Skeletal muscle cell (primary cell): ENCODE measurements around the gene DNLZ.
A peak's percentile ranks its signal among the peaks of the same experiment; 100 is the strongest.
"Not testable (repeated sequence)": the region's sequence is repeated elsewhere in the genome, so short reads cannot be mapped to it uniquely, and the experiment has no call there.

ENCODE experiments used
- DNase-seq: peaks from one replicate; pipeline ENCODE4 v3.0.0-alpha.2; 2010; ENCODE audit warnings: low read depth
- H3K4me3 ChIP-seq: 2 replicates; pipeline ENCODE4 v1.5.1; 2011; ENCODE audit warnings: low read depth, mild to moderate bottlenecking, control low read depth, low read length, moderate library complexity

Gene DNLZ

DNA sequence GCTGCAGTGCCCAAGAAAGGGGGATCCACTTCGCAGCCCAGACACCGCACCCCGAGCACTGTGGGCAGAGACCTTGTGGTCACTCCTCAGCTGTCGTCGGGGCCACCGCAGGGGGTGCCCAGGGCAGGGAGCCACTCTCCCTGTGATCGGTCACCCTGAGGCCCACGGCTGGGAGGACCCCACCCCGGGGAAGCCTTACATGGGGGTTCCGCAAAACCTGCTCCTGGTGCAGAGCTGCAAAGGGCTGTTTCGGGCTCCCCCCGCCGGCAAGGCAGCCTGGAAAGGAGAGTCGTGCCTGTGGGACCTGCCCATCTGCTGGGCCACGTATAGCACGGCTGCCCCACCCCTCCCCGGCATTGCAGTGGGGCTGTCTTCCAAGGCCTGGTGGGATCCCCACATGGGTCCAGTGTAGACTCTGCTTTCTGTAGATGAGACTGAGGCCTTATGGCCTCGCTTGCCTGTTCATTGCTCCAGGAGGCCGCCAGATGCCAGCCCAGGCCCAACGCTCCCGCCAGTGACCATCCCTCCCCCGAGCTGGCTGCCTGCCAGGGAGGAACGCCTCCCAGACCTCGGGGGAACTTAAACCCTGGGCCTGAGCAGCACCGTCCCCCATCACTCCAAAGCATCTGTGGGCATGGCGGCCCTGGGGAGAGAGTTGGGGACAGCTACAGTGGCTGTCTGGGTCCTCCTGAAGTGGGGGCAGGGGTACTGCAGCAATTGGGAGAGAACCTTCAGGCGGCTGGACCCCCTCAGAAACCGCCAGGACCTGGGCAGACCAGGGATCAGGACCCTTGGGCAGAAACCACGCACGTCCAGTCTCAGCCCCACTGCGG is 1.6 kb upstream of the DNLZ start:
- H3K4me3 ChIP-seq, result no peak overlapping the region
- no peak for DNase-seq

DNA sequence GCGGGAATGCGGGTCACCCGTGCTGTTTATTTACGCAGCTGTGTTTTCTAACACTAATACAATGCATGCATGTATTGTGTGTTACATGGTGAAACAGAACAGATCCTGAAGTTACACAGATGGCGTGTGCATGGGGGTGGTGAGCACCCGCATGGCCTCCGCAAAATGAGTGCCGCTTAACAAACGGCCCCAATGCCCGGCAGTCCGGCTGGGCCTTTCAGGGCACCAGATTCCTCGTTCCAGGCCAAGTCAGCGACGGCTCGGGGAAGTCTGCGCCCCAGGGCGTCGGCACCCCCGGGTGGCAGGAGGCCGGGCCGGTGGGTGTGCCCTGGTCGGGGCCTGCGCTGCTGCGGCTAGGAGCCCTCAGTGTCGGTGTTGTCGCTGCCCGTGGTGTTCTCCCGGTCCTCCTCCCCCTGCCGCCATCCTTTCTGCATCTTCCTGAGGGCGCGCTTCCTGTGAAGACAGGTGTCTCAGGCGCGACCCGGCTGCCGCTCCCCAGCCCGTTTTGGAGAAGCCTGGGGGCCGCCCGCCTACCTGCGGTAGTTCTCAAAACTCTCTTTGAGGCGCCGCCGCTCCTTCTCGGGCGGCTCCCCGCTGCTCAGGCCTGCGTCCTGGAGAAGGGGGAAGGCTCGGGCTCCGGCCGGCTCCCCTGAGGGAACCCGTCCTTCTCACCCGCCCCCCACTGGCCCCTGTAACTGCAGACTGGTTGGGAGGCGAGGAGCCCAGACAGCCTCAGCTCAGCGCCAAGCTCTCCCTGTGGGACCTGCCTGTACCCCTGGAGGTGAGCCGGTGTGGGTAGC is 605 bp upstream of the DNLZ start:
- peak overlapping the region; percentile 12 for H3K4me3 ChIP-seq
- no peak for DNase-seq

DNA sequence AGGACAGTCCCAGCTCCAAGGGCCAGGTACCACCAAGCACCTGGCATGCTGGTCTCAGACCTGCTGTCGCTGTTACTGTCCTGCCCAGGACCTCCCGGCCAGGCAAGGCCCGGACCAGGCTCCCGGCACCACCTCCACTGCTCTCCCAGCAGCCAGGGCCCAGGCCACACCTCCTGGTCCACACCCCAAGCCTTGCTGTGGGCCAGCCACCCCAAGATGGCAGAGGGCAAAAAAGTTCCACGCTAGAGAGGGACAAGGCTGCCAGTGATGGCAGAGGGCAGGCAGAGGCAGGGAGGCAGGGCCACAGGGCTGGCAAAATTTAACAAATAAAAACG is 1.1 kb downstream of the DNLZ start:
- DNase-seq, result no peak
- H3K4me3 ChIP-seq, result peak overlapping the region; percentile 25

DNA sequence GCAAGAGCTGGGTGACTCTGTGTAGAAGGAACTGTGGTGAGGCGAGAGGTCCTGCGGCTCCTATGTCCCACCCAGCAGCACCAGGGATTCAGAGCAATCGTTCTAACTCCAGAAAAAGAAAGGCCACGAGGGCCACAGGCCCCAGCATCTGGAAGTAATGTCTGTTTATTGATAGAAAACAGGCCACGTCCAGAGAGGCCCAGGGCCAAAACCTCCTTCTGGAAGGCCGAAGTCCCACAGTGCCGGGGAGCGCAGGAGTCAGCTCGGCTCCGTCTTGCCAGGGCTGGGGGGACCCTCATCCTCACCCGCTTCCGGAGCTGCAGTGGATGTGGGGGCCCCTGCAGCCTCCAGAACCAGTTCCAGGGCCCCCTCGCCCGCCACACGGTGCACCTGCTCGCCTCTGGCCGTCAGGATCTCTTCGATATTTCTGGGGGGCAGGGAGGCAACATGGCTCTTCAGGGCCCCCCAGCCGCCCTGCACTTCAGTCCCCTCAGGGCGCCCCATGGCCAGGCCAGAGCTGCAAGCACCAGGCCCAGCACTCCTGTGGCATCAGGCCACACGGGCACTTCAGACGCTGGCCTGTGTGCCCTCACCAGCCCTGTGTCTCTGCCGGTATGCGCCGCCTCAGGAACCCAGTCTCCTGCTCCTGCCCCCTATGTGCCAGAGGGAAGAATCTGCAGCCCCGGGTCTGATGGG is 1.6 kb downstream of the DNLZ start:
- no peak for DNase-seq
- no peak overlapping the region for H3K4me3 ChIP-seq

DNA sequence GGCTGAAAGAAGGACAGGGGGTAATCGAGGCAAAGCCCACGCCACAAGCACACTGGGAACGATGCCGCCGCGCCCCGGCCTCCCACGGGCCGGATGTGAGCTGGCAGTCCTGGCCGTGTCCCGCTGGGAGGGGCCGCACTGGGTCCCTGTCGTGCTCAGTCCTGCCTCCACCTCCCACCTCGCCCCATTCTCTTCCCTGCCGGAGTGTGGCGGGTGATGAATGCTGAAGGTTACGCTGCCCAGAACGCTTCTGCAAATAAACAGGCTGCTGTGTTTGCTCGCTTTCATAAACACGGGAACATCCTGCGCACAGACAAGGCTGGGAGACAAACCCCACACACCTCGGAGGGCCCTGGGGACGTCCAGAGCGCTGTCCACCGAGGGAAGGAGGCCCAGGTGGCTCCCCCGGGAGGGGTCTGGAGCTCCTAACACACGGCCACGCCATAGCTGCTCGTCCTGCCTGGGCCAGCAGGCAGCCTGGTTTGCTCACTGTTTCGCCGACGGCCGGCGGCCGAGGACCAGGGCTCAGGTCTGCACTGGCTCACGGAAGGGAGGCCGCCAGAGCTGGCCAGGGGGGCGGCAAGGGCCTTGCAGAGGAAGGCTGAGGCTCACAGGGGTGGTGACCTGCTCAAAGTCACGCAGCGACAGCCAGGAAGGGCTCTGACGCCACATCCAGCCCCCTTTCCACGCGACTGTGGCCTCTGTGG is 2.3 kb downstream of the DNLZ start:
- DNase-seq, result no peak
- H3K4me3 ChIP-seq, result no peak overlapping the region

DNA sequence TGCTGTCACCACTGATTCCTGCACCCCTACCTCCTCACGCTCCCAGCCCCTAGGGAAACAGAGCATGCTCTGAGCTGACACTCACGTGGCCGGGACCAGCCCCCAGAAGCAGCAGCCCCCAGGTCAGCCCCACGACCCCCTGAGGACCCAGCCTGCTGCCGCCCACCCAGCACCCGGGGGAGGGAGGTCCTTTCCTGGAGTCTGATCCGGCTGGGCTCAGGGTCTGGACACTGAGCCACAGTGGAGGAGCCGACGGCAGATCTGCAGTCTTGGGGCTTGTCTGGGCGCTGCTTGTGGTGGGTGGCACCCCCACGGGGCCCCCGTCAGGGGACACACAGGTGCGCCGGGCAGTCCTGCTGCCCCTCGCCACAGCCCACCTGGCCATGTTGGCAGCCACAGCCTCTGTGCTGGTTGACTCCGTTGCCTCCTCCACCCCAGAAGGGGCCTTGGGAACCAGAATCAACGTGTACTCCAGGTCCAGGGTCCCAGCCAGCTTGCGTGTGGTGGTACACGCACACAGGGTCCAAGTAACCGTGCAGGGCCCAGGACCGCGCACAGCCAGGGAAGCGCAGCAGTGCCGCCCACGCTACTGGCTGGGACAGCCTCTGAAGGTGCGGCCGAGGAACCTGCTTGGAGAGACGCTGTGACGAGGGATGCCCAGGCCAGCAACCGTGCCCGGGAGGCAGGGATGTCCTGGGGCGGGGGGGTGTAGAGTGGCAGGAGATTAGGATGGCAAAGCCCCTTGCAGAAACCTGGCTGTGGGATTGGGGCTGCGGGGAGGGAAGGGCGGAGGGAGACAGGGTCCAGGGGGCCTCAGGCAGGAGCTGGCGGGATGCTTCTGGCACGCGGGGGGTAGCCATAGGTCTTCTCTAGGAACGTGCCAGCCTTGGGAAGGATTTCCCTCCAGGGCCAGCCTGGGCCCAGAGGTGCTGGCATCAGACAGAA is 3.5 kb downstream of the DNLZ start:
- no peak overlapping the region for H3K4me3 ChIP-seq
- no peak for DNase-seq

DNA sequence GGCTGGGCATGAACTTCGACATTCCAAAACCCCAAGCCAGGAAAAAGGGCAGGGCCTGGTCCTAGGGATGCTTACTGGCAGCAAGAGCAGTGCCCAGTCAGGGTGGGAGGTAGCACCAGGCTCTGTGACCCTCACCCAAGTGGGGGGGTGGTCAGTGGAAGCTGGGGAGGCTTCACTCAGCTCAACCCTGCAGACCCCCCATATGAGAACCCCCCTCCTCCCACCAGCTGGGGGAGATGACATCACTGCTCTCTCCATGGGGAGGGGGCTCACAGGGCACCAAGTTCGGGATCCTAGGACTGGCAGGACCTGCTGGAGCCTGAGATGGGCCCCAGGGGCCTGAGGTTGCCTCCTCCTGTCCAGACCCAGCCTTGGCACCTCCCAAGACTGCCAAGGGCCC is 4.7 kb downstream of the DNLZ start:
- no peak for DNase-seq
- no peak overlapping the region for H3K4me3 ChIP-seq

DNA sequence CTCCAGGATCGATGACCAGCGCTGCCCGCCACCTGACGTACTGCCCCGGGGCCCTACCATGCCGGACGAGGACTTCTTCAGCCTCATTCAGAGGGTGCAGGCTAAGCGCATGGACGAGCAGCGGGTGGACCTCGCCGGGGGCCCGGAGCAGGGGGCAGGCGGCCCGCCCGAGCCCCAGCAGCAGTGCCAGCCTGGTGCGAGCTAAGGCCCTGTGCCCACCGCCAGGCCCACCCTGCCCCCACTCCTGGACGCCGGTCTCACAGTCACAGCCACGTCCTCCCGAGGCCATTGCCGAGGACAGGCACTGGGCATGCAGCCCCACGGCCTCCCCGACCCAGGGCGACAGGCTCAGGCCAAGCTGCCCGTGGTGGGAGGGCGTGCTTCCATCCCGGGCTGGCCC is 5.5 kb downstream of the DNLZ start:
- no peak for DNase-seq
- H3K4me3 ChIP-seq, result no peak overlapping the region

DNA sequence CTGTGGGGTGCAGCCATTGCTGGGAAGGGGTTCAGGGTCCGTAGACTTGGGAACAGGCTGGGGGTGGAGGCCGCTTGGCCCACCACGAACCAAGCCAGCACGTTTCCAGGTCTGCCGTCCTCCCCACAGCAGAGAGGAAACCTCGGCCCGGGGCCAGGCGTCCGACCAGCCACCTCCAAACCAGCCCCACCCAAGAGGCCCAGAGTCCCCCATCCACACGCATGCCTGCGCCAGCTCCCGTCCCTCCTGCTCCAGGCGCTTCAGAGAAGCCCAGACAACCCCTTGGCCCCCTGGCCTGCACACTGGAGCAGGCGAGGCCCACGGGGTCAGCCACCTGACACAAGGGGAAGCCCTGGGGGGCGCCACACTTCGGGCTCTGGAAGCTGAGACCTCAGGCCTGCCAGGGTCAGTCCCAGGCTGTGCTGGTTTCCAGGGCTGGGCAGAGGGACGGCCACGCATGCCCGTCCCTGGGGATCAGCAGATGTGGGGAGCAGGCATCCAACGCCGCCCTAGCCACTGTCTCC is 6.3 kb downstream of the DNLZ start:
- no peak overlapping the region for H3K4me3 ChIP-seq

DNA sequence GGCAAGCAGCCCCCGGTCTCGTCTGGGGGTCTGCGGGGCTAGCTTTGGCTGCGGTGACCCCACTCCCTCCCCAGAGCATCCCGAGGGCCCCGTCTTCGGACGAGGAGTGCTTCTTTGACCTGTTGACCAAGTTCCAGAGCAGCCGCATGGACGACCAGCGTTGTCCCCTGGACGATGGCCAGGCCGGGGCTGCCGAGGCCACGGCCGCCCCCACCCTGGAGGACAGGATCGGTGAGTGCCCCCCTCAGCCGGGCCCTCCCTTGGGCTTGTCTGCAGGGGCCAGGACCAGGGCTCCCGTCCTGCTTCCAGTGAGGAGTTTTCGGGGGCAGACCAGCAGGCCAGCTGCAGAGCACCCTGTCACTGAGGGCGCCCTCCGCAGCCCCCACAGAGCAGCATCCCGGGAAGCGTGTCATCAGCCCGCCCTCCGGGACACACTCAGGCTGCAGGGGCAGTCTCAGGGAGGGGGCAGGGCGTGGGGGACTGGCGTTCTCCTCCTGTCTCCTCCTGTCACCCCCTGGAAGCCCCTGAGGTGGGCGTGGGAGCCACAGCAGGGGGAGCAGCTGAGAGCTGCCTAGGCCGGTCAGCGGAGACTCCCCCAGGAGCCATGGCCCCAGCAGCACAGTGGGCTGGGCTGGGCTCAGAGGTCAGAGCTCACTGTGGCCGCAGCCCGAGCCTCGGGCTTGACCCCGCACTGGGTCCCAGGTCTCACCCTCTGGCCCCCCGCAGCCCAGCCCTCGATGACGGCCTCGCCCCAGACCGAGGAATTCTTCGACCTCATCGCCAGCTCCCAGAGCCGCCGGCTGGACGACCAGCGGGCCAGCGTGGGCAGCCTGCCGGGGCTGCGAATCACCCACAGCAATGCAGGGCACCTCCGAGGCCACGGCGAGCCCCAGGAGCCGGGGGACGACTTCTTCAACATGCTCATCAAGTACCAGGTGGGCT is 7.7 kb downstream of the DNLZ start:
- H3K4me3 ChIP-seq, result no peak overlapping the region
- DNase-seq, result no peak

More for the DNA sequence above, 6.3 kb downstream of the DNLZ start:
- no peak for DNase-seq

DNA sequence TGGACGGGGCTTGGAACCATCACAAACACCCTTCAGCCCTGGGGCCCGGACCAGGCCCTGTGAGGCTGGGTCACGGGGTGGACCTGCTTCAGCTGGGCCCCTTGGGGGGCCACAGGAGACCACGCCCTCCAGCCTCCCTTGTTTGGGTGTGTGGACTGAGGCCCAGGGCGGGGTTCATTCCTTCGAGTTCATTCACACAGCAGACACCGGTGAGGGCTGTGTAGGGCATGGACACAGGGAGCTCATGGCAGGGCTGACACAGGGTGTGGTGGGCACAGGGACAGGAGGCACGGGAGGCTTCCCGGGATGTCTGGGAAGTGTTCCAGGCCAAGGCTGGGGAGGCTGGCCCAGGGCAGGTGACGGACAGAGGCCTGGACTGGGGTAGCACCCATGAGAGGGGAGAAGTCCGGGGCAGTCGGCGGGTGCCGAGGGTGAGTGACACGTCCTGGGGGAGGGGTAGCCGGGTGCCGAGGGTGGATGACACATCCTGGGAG is 8.9 kb downstream of the DNLZ start:
- DNase-seq, result no peak
- no peak overlapping the region for H3K4me3 ChIP-seq

DNA sequence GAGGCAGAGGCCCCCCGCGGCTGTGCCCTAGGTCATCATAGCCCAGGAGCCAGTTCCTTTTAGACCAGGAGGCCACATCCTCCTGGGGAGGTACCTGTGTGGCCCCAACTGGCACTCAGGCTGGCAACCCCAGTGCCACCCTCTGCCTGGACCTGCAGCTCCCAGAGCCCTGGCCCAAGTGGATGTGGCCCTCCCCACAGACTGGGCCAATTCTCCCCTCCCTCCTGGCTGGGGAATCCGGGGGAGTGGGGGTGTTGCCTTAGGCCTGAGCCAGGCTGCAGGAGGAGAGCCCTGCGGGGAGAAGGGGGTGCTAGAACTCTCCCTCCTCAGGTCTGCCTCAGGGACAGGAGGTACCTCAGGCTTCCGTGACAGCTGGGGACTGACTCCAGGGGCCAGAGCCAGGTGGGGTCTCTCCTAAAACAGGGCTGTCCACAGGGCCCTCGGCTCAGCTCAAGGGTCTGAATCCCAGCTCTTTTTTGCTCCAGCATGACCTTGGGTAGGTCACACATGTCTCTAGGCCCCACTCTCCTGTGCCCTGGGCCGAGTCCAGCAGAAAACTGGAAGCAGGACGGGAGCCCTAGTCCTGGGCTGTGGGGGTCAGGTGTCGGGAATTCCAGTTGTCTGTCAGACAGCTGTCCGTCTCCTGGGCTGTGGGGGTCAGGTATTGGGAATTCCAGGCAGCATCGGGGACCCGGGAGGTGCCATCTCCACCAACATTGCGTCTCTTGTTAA is 9.6 kb downstream of the DNLZ start:
- H3K4me3 ChIP-seq, result no peak overlapping the region
- DNase-seq, result no peak

DNA sequence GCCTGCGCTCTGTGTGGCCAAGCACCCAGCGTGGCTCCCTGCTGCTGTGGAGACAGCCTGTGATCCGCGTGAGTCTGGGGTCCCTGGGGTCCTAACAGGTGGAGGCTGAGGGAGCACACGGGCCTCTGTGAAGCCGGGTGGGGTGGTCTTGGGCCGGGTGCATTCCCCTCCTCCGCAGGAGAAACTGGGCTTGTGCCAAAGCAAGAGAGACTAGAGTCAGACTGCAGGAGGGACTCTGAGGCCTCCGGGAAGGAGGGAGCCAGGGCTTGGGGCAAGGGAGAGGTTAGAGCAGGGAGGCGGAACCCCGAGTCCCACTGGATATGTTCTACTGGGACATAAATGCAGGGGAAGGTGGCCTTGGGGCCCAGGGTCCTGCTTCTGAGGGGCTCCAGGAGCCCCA is 10.5 kb downstream of the DNLZ start:
- H3K4me3 ChIP-seq, result no peak overlapping the region
- no peak for DNase-seq

DNA sequence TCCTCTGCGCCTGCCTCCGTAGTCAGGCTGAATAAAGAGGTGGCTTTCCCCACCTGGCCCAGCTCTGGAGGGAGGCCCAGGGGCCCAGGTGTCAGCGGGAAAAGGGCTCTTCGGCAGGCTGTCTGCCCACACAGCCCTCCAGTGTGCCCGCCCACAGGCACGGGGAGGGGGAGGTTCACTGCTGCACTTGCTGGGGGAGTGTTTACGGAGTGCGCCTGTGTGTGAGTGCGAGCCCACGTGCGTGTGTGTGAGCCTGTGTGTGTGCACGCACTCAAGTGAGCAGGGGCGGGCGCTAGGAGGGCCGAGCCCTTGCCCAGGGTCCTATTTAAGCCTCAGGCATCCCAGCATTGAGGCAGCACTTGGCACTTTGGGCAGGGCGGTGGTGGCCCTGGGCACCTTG is 10.9 kb downstream of the DNLZ start:
- DNase-seq, result no peak
- H3K4me3 ChIP-seq, result no peak overlapping the region

DNA sequence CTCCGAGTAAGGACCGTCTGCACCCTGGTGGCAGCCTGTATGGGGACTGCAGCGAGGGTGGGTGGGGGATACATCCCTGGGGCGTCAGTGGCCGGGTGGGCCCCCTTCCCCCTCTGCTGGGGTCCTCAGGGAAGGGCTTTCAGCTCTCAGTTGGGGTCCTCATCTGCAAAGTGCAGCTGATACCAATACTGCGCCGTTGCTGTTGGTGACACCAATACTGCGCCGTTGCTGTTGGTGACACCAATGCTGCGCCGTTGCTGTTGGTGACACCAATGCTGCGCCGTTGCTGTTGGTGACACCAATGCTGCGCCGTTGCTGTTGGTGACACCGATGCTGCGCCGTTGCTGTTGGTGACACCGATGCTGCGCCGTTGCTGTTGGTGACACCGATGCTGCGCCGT is 11.7 kb downstream of the DNLZ start:
- not testable (repeated sequence) for H3K4me3 ChIP-seq, DNase-seq

DNA sequence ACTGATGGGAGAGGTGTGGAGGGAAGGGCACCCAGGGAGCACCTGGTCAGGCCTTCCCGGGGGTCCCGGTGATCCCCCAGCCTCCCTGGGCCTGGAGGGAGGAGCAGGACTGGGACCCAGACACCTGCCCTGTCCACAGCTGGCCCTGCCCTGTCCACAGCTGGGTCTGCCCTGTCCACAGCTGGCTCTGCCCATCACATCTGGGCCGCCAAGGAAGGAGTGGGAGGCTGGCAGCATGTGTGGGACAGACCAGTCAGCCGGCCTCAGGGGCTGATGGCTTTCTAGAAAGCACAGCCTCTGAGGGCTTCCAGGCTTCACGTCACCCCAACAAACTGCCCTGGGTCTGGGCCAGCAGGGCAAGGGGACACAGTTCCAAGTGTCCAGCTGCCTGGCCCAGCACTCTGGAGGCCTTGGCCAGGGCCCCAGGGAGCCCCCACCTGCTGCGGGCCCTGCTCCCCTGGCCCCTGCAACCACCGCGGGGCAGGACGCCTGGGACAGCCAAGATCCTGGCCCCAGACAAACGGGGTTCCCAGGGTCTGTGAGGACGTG is 12.2 kb downstream of the DNLZ start:
- DNase-seq, result no peak
- no peak overlapping the region for H3K4me3 ChIP-seq
